GM12878 (cell line): ENCODE results near the gene ABCG4. TPM values are rescaled to one million over a fixed set of nuclear protein-coding genes. Genes with fewer than 3 reads are reported as not detected.

Experiments
- ATAC-seq: fragments of 200-7000 bp; cut with Tn5 transposase; 3 replicates; pipeline ENCODE4 v1.9.1; 2020; ENCODE audit warnings: mild to moderate bottlenecking, moderate library complexity
- BruUV-seq: library from RNA; stranded (reverse); fragments of 400-500 nt; replicated peaks from 2 replicates; lab custom pipeline; 2021; lab: Mats Ljungman, UMichigan
- CTCF ChIA-PET: fragments of 300-600 bp; sonication (Branson Sonifier 250); formaldehyde crosslinking; extraction: SDS; loops from one replicate; lab custom pipeline; 2021; ENCODE audit warnings: inconsistent platforms; lab: Yijun Ruan, JAX
- POLR2A ChIA-PET: fragments of 350-600 bp; formaldehyde crosslinking; extraction: SDS; loops from one replicate; lab custom pipeline; 2021; ENCODE audit warnings: inconsistent platforms; lab: Charles Lee
- RAD21 ChIA-PET: fragments of 300-600 bp; sonication (Branson Sonifier 250); formaldehyde crosslinking; loops from one replicate; lab custom pipeline; 2023; ENCODE audit warnings: antibody characterized with exemption; ENCODE audit not compliant: unreplicated experiment; lab: Charles Lee
- SMC1A ChIA-PET: fragments of 300-600 bp; sonication (Branson Sonifier 250); formaldehyde crosslinking; loops from one replicate; lab custom pipeline; 2023; ENCODE audit not compliant: unreplicated experiment, uncharacterized antibody; lab: Charles Lee
- DNase-seq: peaks from one replicate; pipeline ENCODE4 v3.0.0-alpha.2; 2011; ENCODE audit warnings: low read depth, low spot score
- FAIRE-seq: peaks from 3 replicates; lab custom pipeline; 2011; peaks lifted over from hg19 to GRCh38; lab: Jason Lieb, UNC
- H2AFZ ChIP-seq: 2 replicates; pipeline ENCODE4 v1.6.0; 2011; ENCODE audit warnings: low read depth, low read length, control low read depth; ENCODE audit not compliant: control insufficient read depth
- H3K27ac ChIP-seq: 2 replicates; pipeline ENCODE4 v1.5.1; 2011; ENCODE audit warnings: control low read depth; ENCODE audit not compliant: control insufficient read depth, insufficient read depth
- H3K27me3 ChIP-seq, 2 experiments: replicated peaks in 1 of 2; 2 replicates each; pipeline versions ENCODE4 v1.6.0 to v1.6.1; 2011; ENCODE audit warnings: low read length in 1 of 2; ENCODE audit not compliant: control insufficient read depth in 2 of 2, insufficient read depth in 2 of 2
- H3K36me3 ChIP-seq, 2 experiments: 2 replicates each; pipeline ENCODE4 v1.5.1; 2011; ENCODE audit warnings: low read length in 1 of 2; ENCODE audit not compliant: control insufficient read depth in 2 of 2, insufficient read depth in 2 of 2
- H3K4me1 ChIP-seq: 2 replicates; pipeline ENCODE4 v1.6.1; 2011; ENCODE audit warnings: mild to moderate bottlenecking, low read length, moderate library complexity, mixed read lengths; ENCODE audit not compliant: control insufficient read depth, insufficient read depth
- H3K4me2 ChIP-seq: 2 replicates; pipeline ENCODE4 v1.6.0; 2011; ENCODE audit warnings: control low read depth; ENCODE audit not compliant: control insufficient read depth, insufficient read depth
- H3K4me3 ChIP-seq: fragments of 200-600 bp; sonication (generic); 2 replicates; pipeline ENCODE4 v1.5.1; 2016
- H3K79me2 ChIP-seq: 2 replicates; pipeline ENCODE4 v1.6.0; 2011; ENCODE audit warnings: low read length; ENCODE audit not compliant: control insufficient read depth, insufficient read depth
- H3K9ac ChIP-seq: 2 replicates; pipeline ENCODE4 v1.8.0; 2011; ENCODE audit warnings: low read length, control low read depth, mixed read lengths; ENCODE audit not compliant: control insufficient read depth, insufficient read depth
- H3K9me3 ChIP-seq: replicated peaks from 3 replicates; pipeline ENCODE4 v1.5.1; 2011; ENCODE audit warnings: mild to moderate bottlenecking, low read length; ENCODE audit not compliant: control insufficient read depth, insufficient read depth
- H4K20me1 ChIP-seq: 2 replicates; pipeline ENCODE4 v1.6.0; 2011; ENCODE audit not compliant: control insufficient read depth, insufficient read depth
- FOXM1 ChIP-seq: IDR thresholded peaks from 2 replicates; pipeline ENCODE4 v1.6.1; 2012; ENCODE audit warnings: low read depth, mild to moderate bottlenecking, inconsistent platforms, low read length, moderate library complexity
- IKZF2 ChIP-seq, 2 experiments: fragments of 450-650 bp; IDR thresholded peaks; 2 replicates each; pipeline ENCODE4 v1.6.1; 2017; ENCODE audit warnings: mild to moderate bottlenecking in 2 of 2, moderate library complexity in 2 of 2
- RAD51 ChIP-seq: fragments of 450-650 bp; IDR thresholded peaks from 2 replicates; pipeline ENCODE4 v1.6.1; 2016; ENCODE audit warnings: moderate library complexity, mild to moderate bottlenecking, inconsistent platforms
- REST ChIP-seq: IDR thresholded peaks from 2 replicates; pipeline ENCODE4 v1.6.1; 2012; ENCODE audit warnings: mild to moderate bottlenecking, low read depth, low read length
- SP1 ChIP-seq: IDR thresholded peaks from one replicate; pipeline ENCODE4 v1.6.1; 2011; ENCODE audit warnings: low read depth, low read length
- SRF ChIP-seq, 2 experiments: IDR thresholded peaks; 2 replicates each; pipeline ENCODE4 v1.6.1; 2011; ENCODE audit warnings: low read depth in 2 of 2, low read length in 2 of 2, mild to moderate bottlenecking in 1 of 2, moderate library complexity in 1 of 2
- TARDBP ChIP-seq: IDR thresholded peaks from 2 replicates; pipeline ENCODE4 v1.6.1; 2016; ENCODE audit warnings: borderline replicate concordance
- WGBS: methylation state at CpG from one replicate; pipeline ENCODE4 v1.1.6; 2016; ENCODE audit warnings: low lambda C conversion rate; ENCODE audit not compliant: insufficient replicate concordance, insufficient coverage; ENCODE audit errors: missing lambda C conversion rate; 5-methylcytosine and 5-hydroxymethylcytosine counted together
- in situ Hi-C: fragments of 300-500 bp; cut with MboI; formaldehyde crosslinking; loops from 9 replicates; pipeline ENCODE4 v1.14.3; 2018; ENCODE audit warnings: mixed read lengths
- intact Hi-C: fragments of 100-400 bp; cut with micrococcal nuclease; formaldehyde crosslinking; loops from one replicate; pipeline ENCODE4 v1.14.2; 2022; ENCODE audit not compliant: unreplicated experiment
- polyA plus RNA-seq, 11 experiments: library from polyadenylated mRNA; depleted of rRNA in 4 of 11; unstranded in 6 of 11; stranded (reverse) in 5 of 11; fragments of >200 nt; fragmentation: Nextera tagmentation in 4 of 11; fragmentation: Illumina TruSeq in 1 of 11; extraction: Ambion mirVana in 4 of 11; extraction: Trizol in 1 of 11; gene quantifications; 1 replicate in 1 of 11; 2 replicates in 10 of 11; pipeline versions ENCODE4 v1.2.1 to v1.2.3, GENCODE V29; 2011 to 2016; ENCODE audit warnings: inconsistent platforms in 2 of 11, missing spikeins in 2 of 11, low read depth in 1 of 11
- total RNA-seq, 4 experiments: library from RNA; depleted of rRNA in 3 of 4; stranded (reverse); fragments of >200 nt in 3 of 4; fragmentation: Illumina TruSeq in 1 of 4; extraction: Trizol in 1 of 4; gene quantifications; 2 replicates each; pipeline versions ENCODE4 v1.2.1 to v1.2.3, GENCODE V29; 2013 to 2021
- TF ChIP-seq, protein P1 (sequence below), 3 experiments: IDR thresholded peaks in 2 of 3; conservative IDR thresholded peaks in 1 of 3; 2 replicates each; pipeline ENCODE4 v1.5.1; 2011; ENCODE audit warnings: low read depth in 3 of 3, low read length in 3 of 3, mild to moderate bottlenecking in 3 of 3, control low read depth in 2 of 3, moderate library complexity in 2 of 3, inconsistent platforms in 1 of 3, mixed read lengths in 1 of 3; ENCODE audit not compliant: control insufficient read depth in 2 of 3, insufficient read depth in 1 of 3; ENCODE audit errors: extremely low read depth in 1 of 3
- TF ChIP-seq, protein P2 (sequence below): IDR thresholded peaks from 2 replicates; pipeline ENCODE4 v1.6.1; 2012; ENCODE audit warnings: low read depth, low read length, improper control_type of control experiment
- TF ChIP-seq, protein P3 (sequence below): IDR thresholded peaks from 2 replicates; pipeline ENCODE4 v1.6.1; 2012; ENCODE audit warnings: low read length, inconsistent platforms

Gene ABCG4
- total and polyA plus RNA-seq, 10 of the 15 experiments (the other 5 are each of a cell fraction or from before 2014, with no cell fraction given): not detected

- TF ChIP-seq, protein P1, sequence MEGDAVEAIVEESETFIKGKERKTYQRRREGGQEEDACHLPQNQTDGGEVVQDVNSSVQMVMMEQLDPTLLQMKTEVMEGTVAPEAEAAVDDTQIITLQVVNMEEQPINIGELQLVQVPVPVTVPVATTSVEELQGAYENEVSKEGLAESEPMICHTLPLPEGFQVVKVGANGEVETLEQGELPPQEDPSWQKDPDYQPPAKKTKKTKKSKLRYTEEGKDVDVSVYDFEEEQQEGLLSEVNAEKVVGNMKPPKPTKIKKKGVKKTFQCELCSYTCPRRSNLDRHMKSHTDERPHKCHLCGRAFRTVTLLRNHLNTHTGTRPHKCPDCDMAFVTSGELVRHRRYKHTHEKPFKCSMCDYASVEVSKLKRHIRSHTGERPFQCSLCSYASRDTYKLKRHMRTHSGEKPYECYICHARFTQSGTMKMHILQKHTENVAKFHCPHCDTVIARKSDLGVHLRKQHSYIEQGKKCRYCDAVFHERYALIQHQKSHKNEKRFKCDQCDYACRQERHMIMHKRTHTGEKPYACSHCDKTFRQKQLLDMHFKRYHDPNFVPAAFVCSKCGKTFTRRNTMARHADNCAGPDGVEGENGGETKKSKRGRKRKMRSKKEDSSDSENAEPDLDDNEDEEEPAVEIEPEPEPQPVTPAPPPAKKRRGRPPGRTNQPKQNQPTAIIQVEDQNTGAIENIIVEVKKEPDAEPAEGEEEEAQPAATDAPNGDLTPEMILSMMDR (IDR thresholded peaks at IDR 0.05 in 2 of 3, conservative IDR thresholded peaks at IDR 0.05 in 1 of 3; ENCODE audit: control insufficient read depth in 2 of 3, extremely low read depth in 1 of 3, insufficient read depth in 1 of 3, low read depth in 3 of 3, low read length in 3 of 3): no peak
- TF ChIP-seq, protein P2, sequence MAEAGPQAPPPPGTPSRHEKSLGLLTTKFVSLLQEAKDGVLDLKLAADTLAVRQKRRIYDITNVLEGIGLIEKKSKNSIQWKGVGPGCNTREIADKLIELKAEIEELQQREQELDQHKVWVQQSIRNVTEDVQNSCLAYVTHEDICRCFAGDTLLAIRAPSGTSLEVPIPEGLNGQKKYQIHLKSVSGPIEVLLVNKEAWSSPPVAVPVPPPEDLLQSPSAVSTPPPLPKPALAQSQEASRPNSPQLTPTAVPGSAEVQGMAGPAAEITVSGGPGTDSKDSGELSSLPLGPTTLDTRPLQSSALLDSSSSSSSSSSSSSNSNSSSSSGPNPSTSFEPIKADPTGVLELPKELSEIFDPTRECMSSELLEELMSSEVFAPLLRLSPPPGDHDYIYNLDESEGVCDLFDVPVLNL: no peak
- TF ChIP-seq, all 136 proteins: peak for 0
Measured at GRCh38 chr11:119179983-119180382, 31.1 kb downstream of the ABCG4 start (continued).

DNA sequence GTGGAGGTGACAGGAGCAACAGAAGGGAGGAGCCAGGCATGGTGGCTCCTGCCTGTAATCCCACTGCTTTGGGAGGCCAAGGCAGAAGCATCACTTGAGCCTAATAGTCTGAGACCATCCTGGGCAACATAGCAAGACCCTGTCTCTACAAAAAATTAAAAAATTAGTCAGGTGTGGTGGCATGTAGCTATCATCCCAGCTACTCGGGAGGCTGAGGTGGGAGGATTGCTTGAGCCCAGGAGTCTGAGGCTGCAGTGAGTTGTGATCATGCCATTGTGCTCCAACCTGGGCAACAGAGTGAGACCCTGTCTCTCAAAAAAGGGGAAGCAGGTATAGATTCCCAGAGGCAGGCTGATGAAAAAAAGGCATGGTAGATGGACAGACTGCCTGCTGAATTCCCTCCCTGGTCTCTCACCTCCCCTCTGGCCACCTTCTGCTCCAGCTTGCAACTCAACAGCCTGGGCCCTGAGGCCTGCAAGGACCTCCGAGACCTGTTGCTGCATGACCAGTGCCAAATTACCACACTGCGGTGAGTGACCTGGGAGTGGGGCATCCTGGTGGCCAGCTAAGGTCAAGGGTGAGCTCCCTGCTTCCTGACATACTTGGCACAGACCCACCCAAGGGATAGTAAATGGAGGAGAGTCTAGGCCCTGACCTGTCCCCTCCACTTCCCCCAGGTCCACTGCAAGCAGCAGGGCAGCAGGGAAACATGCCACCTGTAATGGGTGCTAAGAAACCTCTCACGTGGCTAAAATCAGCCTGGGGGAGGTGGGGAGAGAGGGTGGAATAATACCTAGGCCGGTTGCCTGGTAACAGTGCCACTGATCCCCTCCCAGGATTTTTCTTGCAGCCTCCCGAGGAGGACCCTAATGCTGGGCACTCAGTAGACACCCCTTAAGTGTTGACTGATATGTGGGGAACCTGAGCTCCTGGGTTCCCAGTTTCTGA lies 32.2 kb downstream of the ABCG4 start:
- intact Hi-C loops: no loop called here
- H3K9ac ChIP-seq: no peak overlapping the region
- no peak overlapping the region for H2AFZ ChIP-seq
- no peak for DNase-seq
- POLR2A ChIA-PET: interaction anchor here (0.6 kb wide), 1 partner anchor 67 kb away, joined by 3 read pairs; no protein-coding TSS in a partner anchor
- in situ Hi-C loops: no loop called here
- no peak overlapping the region for H3K4me2 ChIP-seq
- H3K4me3 ChIP-seq: no peak overlapping the region
- CTCF ChIA-PET: interaction anchor here (1.0 to 2.7 kb wide), 3 partner anchors 11 to 97 kb away, joined by 3 to 9 read pairs (median 5); no protein-coding TSS in a partner anchor
- no peaks in the 10 kb centered on the region for H4K20me1 ChIP-seq
- no peaks in the 10 kb centered on the region for H3K79me2 ChIP-seq
- no peaks in the 10 kb centered on the region; the same call in 2 of the 3 replicates for H3K9me3 ChIP-seq
- no peak overlapping the region for H3K27ac ChIP-seq
- H3K27me3 ChIP-seq: no peaks in the 10 kb centered on the region; a peak in 1 of 4 replicates
- no peak for ATAC-seq
- no peak for FAIRE-seq
- BruUV-seq: no TSS peak
- RAD21 ChIA-PET: no interaction called here
- SMC1A ChIA-PET: interaction anchor here (0.6 to 1.7 kb wide), 3 partner anchors 16 to 174 kb away, joined by 3 read pairs; no protein-coding TSS in a partner anchor
- no peaks in the 10 kb centered on the region for H3K4me1 ChIP-seq
- no peaks in the 10 kb centered on the region; a peak in 1 of 4 replicates for H3K36me3 ChIP-seq
- 78% methylated on average over 6 of the region's 6 CpGs for WGBS
- TF ChIP-seq REST (no peak), SRF (IDR thresholded peaks at IDR 0.05; ENCODE audit: low read depth in 2 of 2, low read length in 2 of 2) (no peak), RAD51 (no peak), SP1 (no peak), IKZF2 (IDR thresholded peaks at IDR 0.05) (no peak), TARDBP (no peak), FOXM1 (no peak)
- TF ChIP-seq, protein P3, sequence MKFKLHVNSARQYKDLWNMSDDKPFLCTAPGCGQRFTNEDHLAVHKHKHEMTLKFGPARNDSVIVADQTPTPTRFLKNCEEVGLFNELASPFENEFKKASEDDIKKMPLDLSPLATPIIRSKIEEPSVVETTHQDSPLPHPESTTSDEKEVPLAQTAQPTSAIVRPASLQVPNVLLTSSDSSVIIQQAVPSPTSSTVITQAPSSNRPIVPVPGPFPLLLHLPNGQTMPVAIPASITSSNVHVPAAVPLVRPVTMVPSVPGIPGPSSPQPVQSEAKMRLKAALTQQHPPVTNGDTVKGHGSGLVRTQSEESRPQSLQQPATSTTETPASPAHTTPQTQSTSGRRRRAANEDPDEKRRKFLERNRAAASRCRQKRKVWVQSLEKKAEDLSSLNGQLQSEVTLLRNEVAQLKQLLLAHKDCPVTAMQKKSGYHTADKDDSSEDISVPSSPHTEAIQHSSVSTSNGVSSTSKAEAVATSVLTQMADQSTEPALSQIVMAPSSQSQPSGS: no peak
- TF ChIP-seq, protein P2: no peak
